ENCODE data around the gene BORCS5. TPM values are rescaled to one million over a fixed set of nuclear protein-coding genes. Genes with fewer than 3 reads are reported as not detected.

BORCS5 gene
- total RNA-seq, 2 donors from 2014 or later = 9.7 to 26.8 TPM

- Histone ChIP-seq H3K27ac (no peak overlapping the region), H3K4me3 (no peak overlapping the region), H3K27me3 (replicated peaks; ENCODE audit: insufficient read depth) (no peaks in the 10 kb centered on the region), H3K36me3 (no peaks in the 10 kb centered on the region), H3K9me3 (no peaks in the 10 kb centered on the region), H3K4me1 (replicated peaks) (no peaks in the 10 kb centered on the region)
- no peak for TF ChIP-seq CTCF (IDR thresholded peaks at IDR 0.05)
- TF ChIP-seq POLR2A (IDR thresholded peaks at IDR 0.05) = no peak
- no peak for TF ChIP-seq POLR2AphosphoS5 (IDR thresholded peaks at IDR 0.05)
- no peak for DNase-seq (ENCODE audit: low spot score)
- intact Hi-C loops (cut with DNase I) = no loop called here
- 92% methylated on average over 1 of the region's 1 CpG for WGBS
Observed at GRCh38 chr12:12353276-12353675, 3.6 kb upstream of the BORCS5 start.

GRCh38 chr12:12353807-12354206 lies 3.1 kb upstream of the BORCS5 start:
- WGBS = 71% methylated on average over 5 of the region's 5 CpGs
- H3K36me3 ChIP-seq = no peaks in the 10 kb centered on the region
- H3K9me3 ChIP-seq = no peaks in the 10 kb centered on the region
- no peak for TF ChIP-seq POLR2AphosphoS5 (IDR thresholded peaks at IDR 0.05)
- TF ChIP-seq POLR2A (IDR thresholded peaks at IDR 0.05) = no peak
- TF ChIP-seq CTCF (IDR thresholded peaks at IDR 0.05) = no peak
- no peak overlapping the region for H3K27ac ChIP-seq
- no peaks in the 10 kb centered on the region for H3K4me1 ChIP-seq (replicated peaks)
- intact Hi-C loops (cut with DNase I) = no loop called here
- no peaks in the 10 kb centered on the region for H3K27me3 ChIP-seq (replicated peaks; ENCODE audit: insufficient read depth)
- H3K4me3 ChIP-seq = no peak overlapping the region
- DNase-seq (ENCODE audit: low spot score) = no peak

- no peak for DNase-seq (ENCODE audit: low spot score)
- H3K27me3 ChIP-seq (replicated peaks; ENCODE audit: insufficient read depth) = no peaks in the 10 kb centered on the region
- no peak for TF ChIP-seq CTCF (IDR thresholded peaks at IDR 0.05)
- no peak for TF ChIP-seq POLR2A (IDR thresholded peaks at IDR 0.05)
- TF ChIP-seq POLR2AphosphoS5 (IDR thresholded peaks at IDR 0.05) = no peak
- peak overlapping the region; percentile 81 to 90 for H3K4me3 ChIP-seq
- no peaks in the 10 kb centered on the region for H3K4me1 ChIP-seq (replicated peaks)
- 40% methylated on average over 5 of the region's 5 CpGs for WGBS
- H3K36me3 ChIP-seq = no peaks in the 10 kb centered on the region
- no peaks in the 10 kb centered on the region for H3K9me3 ChIP-seq
- peak overlapping the region; percentile 97 for H3K27ac ChIP-seq
- intact Hi-C loops (cut with DNase I) = no loop called here
Observed at GRCh38 chr12:12356467-12356895, 397 bp upstream of the BORCS5 start.

- no peak for DNase-seq (ENCODE audit: low spot score)
- Histone ChIP-seq H3K9me3 (no peaks in the 10 kb centered on the region), H3K27ac (peak overlapping the region; percentile 97), H3K4me3 (peak overlapping the region; percentile 81 to 90), H3K27me3 (replicated peaks; ENCODE audit: insufficient read depth) (no peaks in the 10 kb centered on the region), H3K36me3 (no peaks in the 10 kb centered on the region), H3K4me1 (replicated peaks) (no peaks in the 10 kb centered on the region)
- TF ChIP-seq POLR2A (IDR thresholded peaks at IDR 0.05) = no peak
- no peak for TF ChIP-seq CTCF (IDR thresholded peaks at IDR 0.05)
- no peak for TF ChIP-seq POLR2AphosphoS5 (IDR thresholded peaks at IDR 0.05)
- WGBS = 17% methylated on average over 10 of the region's 10 CpGs
- intact Hi-C loops (cut with DNase I) = no loop called here
Observed at GRCh38 chr12:12357719-12358461, 1.0 kb downstream of the BORCS5 start.

GRCh38 chr12:12358528-12358927 lies 1.6 kb downstream of the BORCS5 start:
- Histone ChIP-seq H3K27me3 (replicated peaks; ENCODE audit: insufficient read depth) (no peaks in the 10 kb centered on the region), H3K9me3 (no peaks in the 10 kb centered on the region), H3K4me3 (no peak overlapping the region), H3K27ac (peak overlapping the region in 1 of 2 donors; percentile 97), H3K36me3 (no peaks in the 10 kb centered on the region), H3K4me1 (replicated peaks) (no peaks in the 10 kb centered on the region)
- intact Hi-C loops (cut with DNase I) = no loop called here
- no peak for TF ChIP-seq POLR2AphosphoS5 (IDR thresholded peaks at IDR 0.05)
- TF ChIP-seq POLR2A (IDR thresholded peaks at IDR 0.05) = no peak
- no peak for TF ChIP-seq CTCF (IDR thresholded peaks at IDR 0.05)
- WGBS = 95% methylated on average over 4 of the region's 4 CpGs
- DNase-seq (ENCODE audit: low spot score) = no peak
